ENCODE results near the gene HIVEP1. TPM values are rescaled to one million over a fixed set of nuclear protein-coding genes. Genes with fewer than 3 reads are reported as not detected.
"Not testable (repeated sequence)": the region's sequence is repeated elsewhere in the genome, so short reads cannot be mapped to it uniquely, and the experiment has no call there.

Gene HIVEP1
- total RNA-seq, 2 donors from 2014 or later = 54.3 to 75.6 TPM

DNA sequence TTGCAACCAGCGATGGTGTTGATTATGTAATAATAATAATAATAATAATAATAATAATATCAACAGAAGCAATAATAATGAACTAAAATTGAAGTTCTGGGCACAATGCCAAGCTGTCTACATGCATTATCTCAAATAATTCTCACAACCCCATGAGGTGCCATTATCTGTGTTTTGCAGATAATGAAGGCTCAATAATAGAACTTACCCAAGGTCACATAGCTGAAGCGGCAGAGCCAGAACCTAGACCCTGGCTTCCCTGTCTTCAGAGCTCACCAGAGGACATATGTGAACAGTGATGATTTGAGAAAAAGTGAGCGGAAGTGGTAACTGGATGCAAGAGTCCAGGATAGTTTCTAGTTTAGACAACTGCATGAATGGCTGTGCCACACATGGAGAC, 91.0 kb downstream of the HIVEP1 start:
- H3K27ac Mint-ChIP-seq = no peak overlapping the region
- ATAC-seq (no peak), DNase-seq (ENCODE audit: low spot score in 2 of 2) (no peak)
- no peaks in the 10 kb centered on the region for H3K9me3 Mint-ChIP-seq
- peaks cover 7 to 38% of the 10 kb centered on the region in 2 donors for H3K36me3 Mint-ChIP-seq

GRCh38 chr6:12105271-12105670, 93.2 kb downstream of the HIVEP1 start:
- Mint-ChIP-seq H3K36me3 (peaks cover 15 to 44% of the 10 kb centered on the region in 2 donors), H3K27ac (no peak overlapping the region), H3K9me3 (no peaks in the 10 kb centered on the region)
- no peak for ATAC-seq
- no peak for DNase-seq (ENCODE audit: low spot score in 2 of 2)

DNA sequence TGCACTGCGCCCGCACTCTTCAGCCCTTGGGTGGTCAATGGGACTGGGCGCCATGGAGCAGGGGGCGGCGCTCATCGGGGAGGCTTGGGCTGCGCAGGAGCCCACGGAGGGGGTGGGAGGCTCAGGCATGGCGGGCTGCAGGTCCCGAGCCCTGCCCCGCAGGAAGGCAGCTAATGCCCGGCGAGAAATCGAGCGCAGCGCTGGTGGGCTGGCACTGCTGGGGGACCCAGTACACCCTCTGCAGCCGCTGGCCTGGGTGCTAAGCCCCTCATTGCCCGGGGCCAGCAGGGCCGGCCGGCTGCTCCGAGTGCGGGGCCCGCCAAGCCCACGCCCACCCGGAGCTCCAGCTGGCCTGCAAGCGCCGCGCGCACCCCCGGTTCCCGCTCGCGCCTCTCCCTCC, 96.3 kb downstream of the HIVEP1 start:
- not testable (repeated sequence) for H3K27ac Mint-ChIP-seq; H3K9me3 Mint-ChIP-seq; ATAC-seq; DNase-seq (ENCODE audit: low spot score in 2 of 2)
- peaks cover 22 to 53% of the 10 kb centered on the region in 2 donors for H3K36me3 Mint-ChIP-seq

- peak overlapping the region in 1 of 2 donors; percentile 44 for H3K27ac Mint-ChIP-seq
Observed at GRCh38 chr6:12110523-12111362, 98.6 kb downstream of the HIVEP1 start.

GRCh38 chr6:12111363-12111670, 99.2 kb downstream of the HIVEP1 start:
- H3K36me3 Mint-ChIP-seq = peaks cover 41 to 70% of the 10 kb centered on the region in 2 donors

More at GRCh38 chr6:12110523-12111362, 98.6 kb downstream of the HIVEP1 start:
- H3K9me3 Mint-ChIP-seq = peaks cover 4 to 10% of the 10 kb centered on the region in 2 donors
- ATAC-seq = peak in 1 of 2 donors; percentile 66
- peaks cover 36 to 64% of the 10 kb centered on the region in 2 donors for H3K36me3 Mint-ChIP-seq
- no peak for DNase-seq (ENCODE audit: low spot score in 2 of 2)

GRCh38 chr6:12112540-12113189, 100.6 kb downstream of the HIVEP1 start:
- H3K36me3 Mint-ChIP-seq = peaks cover 44 to 67% of the 10 kb centered on the region in 2 donors
- ATAC-seq (peak; percentile 5 to 14), DNase-seq (ENCODE audit: low spot score in 2 of 2) (no peak)
- peak overlapping the region in 1 of 2 donors; percentile 80 for H3K27ac Mint-ChIP-seq
- peaks cover 15 to 20% of the 10 kb centered on the region in 2 donors for H3K9me3 Mint-ChIP-seq

More at GRCh38 chr6:12111363-12111670, 99.2 kb downstream of the HIVEP1 start:
- Mint-ChIP-seq H3K9me3 (peaks cover 10 to 14% of the 10 kb centered on the region in 2 donors), H3K27ac (no peak overlapping the region)
- DNase-seq (ENCODE audit: low spot score in 2 of 2) = no peak
- ATAC-seq = no peak

DNA sequence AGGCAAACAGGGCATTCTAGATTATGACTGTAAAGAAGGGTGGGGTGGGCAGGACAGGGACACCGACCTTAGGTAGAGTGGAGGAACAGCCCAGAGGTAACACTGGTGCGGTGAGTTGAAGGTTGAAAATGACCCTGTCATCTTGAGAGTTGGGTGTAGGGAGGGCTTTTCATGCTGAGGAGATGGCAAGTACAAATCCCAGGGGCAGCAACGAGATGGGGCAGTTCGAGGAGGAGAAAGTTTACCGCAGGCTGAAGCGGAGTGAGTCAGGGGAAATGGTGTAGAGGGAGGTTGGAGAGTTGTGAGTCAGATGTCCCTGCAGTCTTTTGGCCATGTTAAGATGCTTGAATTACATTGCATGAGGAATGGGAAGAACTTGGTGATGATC, 101.1 kb downstream of the HIVEP1 start:
- ATAC-seq = peak; percentile 66 to 95
- Mint-ChIP-seq H3K36me3 (peaks cover 42 to 62% of the 10 kb centered on the region in 2 donors), H3K27ac (peak overlapping the region in 1 of 2 donors; percentile 80), H3K9me3 (peaks cover 15 to 20% of the 10 kb centered on the region in 2 donors)
- DNase-seq (ENCODE audit: low spot score in 2 of 2) = no peak

- DNase-seq (ENCODE audit: low spot score in 2 of 2) (no peak), ATAC-seq (no peak)
- Mint-ChIP-seq H3K9me3 (peaks cover 15 to 20% of the 10 kb centered on the region in 2 donors), H3K36me3 (peaks cover 42 to 62% of the 10 kb centered on the region in 2 donors), H3K27ac (peak overlapping the region; percentile 80)
Observed at GRCh38 chr6:12114055-12114503, 102.0 kb downstream of the HIVEP1 start.

DNA sequence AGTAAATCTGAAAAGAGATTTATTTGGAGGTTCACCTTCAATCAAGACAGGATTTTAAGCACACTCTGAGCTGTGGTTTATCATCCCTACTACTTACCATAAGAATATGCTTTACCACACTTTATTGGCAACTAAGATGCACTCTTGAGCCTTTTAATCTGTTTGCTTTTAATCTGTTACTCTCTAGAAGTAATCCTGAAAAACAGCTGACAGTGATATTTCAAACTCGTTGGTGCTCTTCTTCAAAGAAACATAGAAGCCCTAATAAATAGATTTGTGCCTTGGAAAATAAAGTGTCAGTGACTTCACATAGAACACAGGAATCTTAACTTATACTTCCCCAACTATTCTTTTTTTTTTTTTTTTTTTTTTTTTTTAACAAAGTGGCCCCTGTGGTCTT, 102.9 kb downstream of the HIVEP1 start:
- H3K27ac Mint-ChIP-seq = no peak overlapping the region
- DNase-seq (ENCODE audit: low spot score in 2 of 2) = no peak
- peaks cover 15 to 21% of the 10 kb centered on the region in 2 donors for H3K9me3 Mint-ChIP-seq
- no peak for ATAC-seq
- H3K36me3 Mint-ChIP-seq = peaks cover 37 to 58% of the 10 kb centered on the region in 2 donors

- DNase-seq (ENCODE audit: low spot score in 2 of 2) = no peak
- Mint-ChIP-seq H3K36me3 (peaks cover 39 to 58% of the 10 kb centered on the region in 2 donors), H3K27ac (no peak overlapping the region), H3K9me3 (peaks cover 15 to 25% of the 10 kb centered on the region in 2 donors)
- no peak for ATAC-seq
Observed at GRCh38 chr6:12115492-12115891, 103.4 kb downstream of the HIVEP1 start.

GRCh38 chr6:12116264-12116800, 104.2 kb downstream of the HIVEP1 start:
- H3K9me3 Mint-ChIP-seq = peaks cover 15 to 21% of the 10 kb centered on the region in 2 donors
- peaks cover 43 to 61% of the 10 kb centered on the region in 2 donors for H3K36me3 Mint-ChIP-seq
- peak overlapping the region; percentile 52 to 72 for H3K27ac Mint-ChIP-seq

GRCh38 chr6:12116978-12117377, 104.9 kb downstream of the HIVEP1 start:
- H3K27ac Mint-ChIP-seq = peak overlapping the region in 1 of 2 donors; percentile 72
- peaks cover 15 to 21% of the 10 kb centered on the region in 2 donors for H3K9me3 Mint-ChIP-seq
- H3K36me3 Mint-ChIP-seq = peaks cover 48 to 67% of the 10 kb centered on the region in 2 donors
- ATAC-seq (no peak), DNase-seq (ENCODE audit: low spot score in 2 of 2) (no peak)

More at GRCh38 chr6:12116264-12116800, 104.2 kb downstream of the HIVEP1 start:
- no peak for DNase-seq (ENCODE audit: low spot score in 2 of 2)
- ATAC-seq = no peak

- Mint-ChIP-seq H3K27ac (peak overlapping the region; percentile 66 to 71), H3K9me3 (peaks cover 15 to 21% of the 10 kb centered on the region in 2 donors), H3K36me3 (peaks cover 48 to 67% of the 10 kb centered on the region in 2 donors)
- DNase-seq (ENCODE audit: low spot score in 2 of 2) = no peak
- ATAC-seq = no peak
Observed at GRCh38 chr6:12118607-12119006, 106.5 kb downstream of the HIVEP1 start.

DNA sequence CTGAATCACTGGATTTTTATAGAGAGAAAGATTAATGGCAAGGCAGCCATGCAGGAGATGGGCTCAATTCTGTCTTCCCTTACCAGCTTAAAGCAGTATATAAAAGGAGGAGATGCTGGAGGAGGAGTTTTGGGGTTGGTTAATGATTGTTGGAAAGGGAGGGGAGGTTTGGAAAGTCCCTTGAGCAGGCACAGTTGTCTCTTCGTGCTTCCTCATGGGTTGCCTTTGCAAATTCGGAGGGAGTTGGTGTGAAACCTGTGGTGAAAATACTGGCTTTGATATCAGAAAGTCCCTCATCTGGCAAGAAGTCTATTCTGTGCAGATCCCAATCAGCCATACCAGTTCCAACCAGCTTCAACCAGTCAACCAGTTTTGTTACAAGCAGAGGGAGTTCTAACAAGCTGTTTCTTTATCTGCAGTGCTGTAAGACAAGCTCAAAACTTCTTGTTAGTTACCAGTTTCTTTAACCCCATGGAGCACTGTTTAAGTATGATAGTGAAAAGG, 107.0 kb downstream of the HIVEP1 start:
- Mint-ChIP-seq H3K9me3 (peaks cover 18 to 21% of the 10 kb centered on the region in 2 donors), H3K36me3 (peaks cover 50 to 67% of the 10 kb centered on the region in 2 donors), H3K27ac (peak overlapping the region; percentile 66 to 71)
- ATAC-seq = peak; percentile 80 to 92
- no peak for DNase-seq (ENCODE audit: low spot score in 2 of 2)

GRCh38 chr6:12125396-12125795, 113.3 kb downstream of the HIVEP1 start:
- Mint-ChIP-seq H3K27ac (no peak overlapping the region), H3K36me3 (peaks cover 39 to 86% of the 10 kb centered on the region in 2 donors), H3K9me3 (peaks cover 6 to 19% of the 10 kb centered on the region in 2 donors)
- DNase-seq (ENCODE audit: low spot score in 2 of 2) (no peak), ATAC-seq (no peak)

DNA sequence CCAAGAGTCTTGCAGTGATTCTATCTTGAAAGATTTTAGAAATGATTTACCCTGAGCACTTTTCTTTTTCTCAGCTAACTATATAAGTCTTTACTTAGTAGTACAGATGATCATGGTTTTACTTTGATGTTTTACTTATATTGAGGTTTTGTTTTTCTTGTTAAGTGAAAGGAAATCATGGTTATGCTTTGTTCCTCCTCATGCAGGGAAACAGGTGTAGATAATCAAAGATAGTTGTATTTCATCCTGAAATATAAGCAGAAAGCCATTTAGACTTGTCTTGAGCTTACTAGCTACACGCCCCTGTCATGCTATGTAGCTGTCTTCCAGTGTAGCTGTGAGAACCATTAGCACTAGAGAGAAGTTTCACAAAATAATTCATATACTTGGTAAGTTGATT, 113.9 kb downstream of the HIVEP1 start:
- peaks cover 33 to 85% of the 10 kb centered on the region in 2 donors for H3K36me3 Mint-ChIP-seq
- H3K27ac Mint-ChIP-seq = no peak overlapping the region

More for the DNA sequence above, 113.9 kb downstream of the HIVEP1 start:
- H3K9me3 Mint-ChIP-seq = peaks cover 6 to 19% of the 10 kb centered on the region in 2 donors
- no peak for DNase-seq (ENCODE audit: low spot score in 2 of 2)
- ATAC-seq = no peak
